ENCODE measurements around the gene C3orf20. TPM values are rescaled to one million over a fixed set of nuclear protein-coding genes. Genes with fewer than 3 reads are reported as not detected.
A peak's percentile ranks its signal among the peaks of the same experiment; 100 is the strongest.

Gene C3orf20
- total RNA-seq, 1 donor = not detected

- no peak for TF ChIP-seq CTCF (IDR thresholded peaks at IDR 0.05; ENCODE audit: insufficient read depth, low read length)
- DNase-seq (ENCODE audit: low read depth) = no peak
These were observed 3.1 kb downstream of the C3orf20 start for GRCh38 chr3:14678015-14678503.

GRCh38 chr3:14680115-14680514, 5.2 kb downstream of the C3orf20 start:
- TF ChIP-seq CTCF (IDR thresholded peaks at IDR 0.05; ENCODE audit: insufficient read depth, low read length) = no peak
- DNase-seq (ENCODE audit: low read depth) = no peak
- H3K4me3 ChIP-seq (ENCODE audit: low read depth, low read length) = no peak overlapping the region

More at GRCh38 chr3:14678015-14678503, 3.1 kb downstream of the C3orf20 start:
- no peak overlapping the region for H3K4me3 ChIP-seq (ENCODE audit: low read depth, low read length)

GRCh38 chr3:14680716-14681115, 5.8 kb downstream of the C3orf20 start:
- no peak for TF ChIP-seq CTCF (IDR thresholded peaks at IDR 0.05; ENCODE audit: insufficient read depth, low read length)
- peak; percentile 73 for DNase-seq (ENCODE audit: low read depth)
- H3K4me3 ChIP-seq (ENCODE audit: low read depth, low read length) = no peak overlapping the region

- DNase-seq (ENCODE audit: low read depth) = no peak
- no peak for TF ChIP-seq CTCF (IDR thresholded peaks at IDR 0.05; ENCODE audit: insufficient read depth, low read length)
- no peak overlapping the region for H3K4me3 ChIP-seq (ENCODE audit: low read depth, low read length)
These were observed 9.5 kb downstream of the C3orf20 start for GRCh38 chr3:14684447-14684846.

- no peak for TF ChIP-seq CTCF (IDR thresholded peaks at IDR 0.05; ENCODE audit: insufficient read depth, low read length)
- no peak for DNase-seq (ENCODE audit: low read depth)
- H3K4me3 ChIP-seq (ENCODE audit: low read depth, low read length) = no peak overlapping the region
These were observed 10.2 kb downstream of the C3orf20 start for GRCh38 chr3:14685179-14685578.

- no peak overlapping the region for H3K4me3 ChIP-seq (ENCODE audit: low read depth, low read length)
- no peak for TF ChIP-seq CTCF (IDR thresholded peaks at IDR 0.05; ENCODE audit: insufficient read depth, low read length)
- DNase-seq (ENCODE audit: low read depth) = no peak
These were observed 12.4 kb downstream of the C3orf20 start for GRCh38 chr3:14687360-14687759.

GRCh38 chr3:14688525-14688924, 13.6 kb downstream of the C3orf20 start:
- H3K4me3 ChIP-seq (ENCODE audit: low read depth, low read length) = no peak overlapping the region
- TF ChIP-seq CTCF (IDR thresholded peaks at IDR 0.05; ENCODE audit: insufficient read depth, low read length) = no peak
- DNase-seq (ENCODE audit: low read depth) = no peak

All from fibroblast of the aortic adventitia (primary cell).